Measurements from ENCODE around the gene KRT6C.

- TF ChIP-seq, protein P1, sequence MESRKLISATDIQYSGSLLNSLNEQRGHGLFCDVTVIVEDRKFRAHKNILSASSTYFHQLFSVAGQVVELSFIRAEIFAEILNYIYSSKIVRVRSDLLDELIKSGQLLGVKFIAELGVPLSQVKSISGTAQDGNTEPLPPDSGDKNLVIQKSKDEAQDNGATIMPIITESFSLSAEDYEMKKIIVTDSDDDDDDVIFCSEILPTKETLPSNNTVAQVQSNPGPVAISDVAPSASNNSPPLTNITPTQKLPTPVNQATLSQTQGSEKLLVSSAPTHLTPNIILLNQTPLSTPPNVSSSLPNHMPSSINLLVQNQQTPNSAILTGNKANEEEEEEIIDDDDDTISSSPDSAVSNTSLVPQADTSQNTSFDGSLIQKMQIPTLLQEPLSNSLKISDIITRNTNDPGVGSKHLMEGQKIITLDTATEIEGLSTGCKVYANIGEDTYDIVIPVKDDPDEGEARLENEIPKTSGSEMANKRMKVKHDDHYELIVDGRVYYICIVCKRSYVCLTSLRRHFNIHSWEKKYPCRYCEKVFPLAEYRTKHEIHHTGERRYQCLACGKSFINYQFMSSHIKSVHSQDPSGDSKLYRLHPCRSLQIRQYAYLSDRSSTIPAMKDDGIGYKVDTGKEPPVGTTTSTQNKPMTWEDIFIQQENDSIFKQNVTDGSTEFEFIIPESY (IDR thresholded peaks at IDR 0.05; ENCODE audit: borderline replicate concordance, low read depth), result no peak
- no peak for TF ChIP-seq EZH2phosphoT487 (IDR thresholded peaks at IDR 0.05; ENCODE audit: borderline replicate concordance, low read depth)
- TF ChIP-seq POLR2AphosphoS5 (IDR thresholded peaks at IDR 0.05; ENCODE audit: low read depth, low read length), result no peak
- TF ChIP-seq CTCF (IDR thresholded peaks at IDR 0.05), result no peak
- TF ChIP-seq, protein P2, sequence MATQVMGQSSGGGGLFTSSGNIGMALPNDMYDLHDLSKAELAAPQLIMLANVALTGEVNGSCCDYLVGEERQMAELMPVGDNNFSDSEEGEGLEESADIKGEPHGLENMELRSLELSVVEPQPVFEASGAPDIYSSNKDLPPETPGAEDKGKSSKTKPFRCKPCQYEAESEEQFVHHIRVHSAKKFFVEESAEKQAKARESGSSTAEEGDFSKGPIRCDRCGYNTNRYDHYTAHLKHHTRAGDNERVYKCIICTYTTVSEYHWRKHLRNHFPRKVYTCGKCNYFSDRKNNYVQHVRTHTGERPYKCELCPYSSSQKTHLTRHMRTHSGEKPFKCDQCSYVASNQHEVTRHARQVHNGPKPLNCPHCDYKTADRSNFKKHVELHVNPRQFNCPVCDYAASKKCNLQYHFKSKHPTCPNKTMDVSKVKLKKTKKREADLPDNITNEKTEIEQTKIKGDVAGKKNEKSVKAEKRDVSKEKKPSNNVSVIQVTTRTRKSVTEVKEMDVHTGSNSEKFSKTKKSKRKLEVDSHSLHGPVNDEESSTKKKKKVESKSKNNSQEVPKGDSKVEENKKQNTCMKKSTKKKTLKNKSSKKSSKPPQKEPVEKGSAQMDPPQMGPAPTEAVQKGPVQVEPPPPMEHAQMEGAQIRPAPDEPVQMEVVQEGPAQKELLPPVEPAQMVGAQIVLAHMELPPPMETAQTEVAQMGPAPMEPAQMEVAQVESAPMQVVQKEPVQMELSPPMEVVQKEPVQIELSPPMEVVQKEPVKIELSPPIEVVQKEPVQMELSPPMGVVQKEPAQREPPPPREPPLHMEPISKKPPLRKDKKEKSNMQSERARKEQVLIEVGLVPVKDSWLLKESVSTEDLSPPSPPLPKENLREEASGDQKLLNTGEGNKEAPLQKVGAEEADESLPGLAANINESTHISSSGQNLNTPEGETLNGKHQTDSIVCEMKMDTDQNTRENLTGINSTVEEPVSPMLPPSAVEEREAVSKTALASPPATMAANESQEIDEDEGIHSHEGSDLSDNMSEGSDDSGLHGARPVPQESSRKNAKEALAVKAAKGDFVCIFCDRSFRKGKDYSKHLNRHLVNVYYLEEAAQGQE (IDR thresholded peaks at IDR 0.05; ENCODE audit: low read depth, low read length), result no peak
- no peak for TF ChIP-seq EP300 (IDR thresholded peaks at IDR 0.05; ENCODE audit: borderline replicate concordance in 1 of 2, low read depth in 1 of 2, low read length in 1 of 2)
- no peak for TF ChIP-seq FOXM1 (IDR thresholded peaks at IDR 0.05; ENCODE audit: low read depth)
- no peak for TF ChIP-seq NRF1 (IDR thresholded peaks at IDR 0.05; ENCODE audit: low read depth, low read length)
- no peak for TF ChIP-seq PBX3 (IDR thresholded peaks at IDR 0.05)
These were observed 38.0 kb downstream of the KRT6C start for GRCh38 chr12:52435659-52435999.
